IPS-20b (cell line): ENCODE data around the gene EIF4A3.

Experiments
- H3K27ac ChIP-seq: one replicate; pipeline ENCODE4 v1.5.1; 2013; ENCODE audit warnings: low read length
- H3K27me3 ChIP-seq: 2 replicates; pipeline ENCODE4 v1.6.1; 2013; ENCODE audit warnings: mild to moderate bottlenecking, low read length, inconsistent platforms; ENCODE audit not compliant: insufficient read depth
- H3K36me3 ChIP-seq: 2 replicates; pipeline ENCODE4 v1.6.1; 2013; ENCODE audit warnings: low read depth, mild to moderate bottlenecking, inconsistent platforms, low read length, moderate library complexity; ENCODE audit not compliant: insufficient read depth
- H3K4me1 ChIP-seq: 2 replicates; pipeline ENCODE4 v1.6.1; 2013; ENCODE audit warnings: mild to moderate bottlenecking, control low read depth, inconsistent platforms, low read length, moderate library complexity; ENCODE audit not compliant: insufficient read depth
- H3K4me3 ChIP-seq: 2 replicates; pipeline ENCODE4 v1.5.1; 2013; ENCODE audit warnings: mild to moderate bottlenecking, low read length, inconsistent platforms
- H3K9ac ChIP-seq: 2 replicates; pipeline ENCODE4 v1.6.1; 2013; ENCODE audit warnings: low read depth, mild to moderate bottlenecking, inconsistent platforms, low read length, moderate library complexity
- H3K9me3 ChIP-seq: 2 replicates; pipeline ENCODE4 v1.6.1; 2013; ENCODE audit warnings: mild to moderate bottlenecking, low read depth, low read length, inconsistent platforms; ENCODE audit not compliant: insufficient read depth

The EIF4A3 gene

DNA sequence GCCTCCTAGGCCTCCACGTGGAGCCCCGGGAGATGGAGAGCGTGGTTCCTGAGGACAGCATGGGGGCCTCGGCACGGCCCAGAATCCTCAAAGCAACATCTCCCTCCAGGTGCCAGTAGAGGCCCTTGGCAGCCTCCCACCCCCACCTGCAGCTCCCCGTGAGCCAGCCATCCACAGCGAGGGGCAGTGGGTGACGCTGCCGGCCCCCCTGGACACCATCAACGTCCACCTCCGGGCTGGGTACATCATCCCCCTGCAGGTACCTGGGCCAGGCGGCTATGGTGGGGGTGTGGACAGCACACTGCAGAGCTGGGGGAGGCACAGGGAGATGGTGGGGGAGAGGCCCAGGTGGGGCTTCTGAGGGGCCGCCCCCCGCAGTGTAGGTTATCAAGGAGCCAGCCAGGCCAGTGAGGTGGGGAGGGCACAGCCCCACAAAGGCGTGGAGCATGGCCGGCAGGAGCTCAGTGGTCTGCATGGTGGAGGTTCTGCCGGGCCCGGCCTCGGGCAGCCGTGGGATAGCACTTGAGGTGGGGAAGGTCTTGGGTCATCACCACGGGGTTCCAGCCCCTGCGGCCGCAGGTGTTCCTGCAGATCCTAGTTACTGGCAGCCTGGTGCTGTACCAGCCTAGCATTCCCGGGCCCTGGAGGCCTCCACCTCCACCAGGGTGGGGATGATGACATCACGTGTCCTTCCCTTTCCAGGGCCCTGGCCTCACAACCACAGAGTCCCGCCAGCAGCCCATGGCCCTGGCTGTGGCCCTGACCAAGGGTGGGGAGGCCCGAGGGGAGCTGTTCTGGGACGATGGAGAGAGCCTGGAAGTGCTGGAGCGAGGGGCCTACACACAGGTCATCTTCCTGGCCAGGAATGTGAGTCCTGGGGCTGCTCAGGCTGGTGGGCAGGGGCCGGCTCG lies 29.2 kb downstream of the EIF4A3 start:
- no peaks in the 10 kb centered on the region for H3K9me3 ChIP-seq
- no peaks in the 10 kb centered on the region for H3K27me3 ChIP-seq
- no peak overlapping the region for H3K9ac ChIP-seq
- H3K4me3 ChIP-seq: no peak overlapping the region
- H3K36me3 ChIP-seq: 0 out of 2 replicates have a peak, but pooled peaks cover 3% of the 10 kb centered on the region
- H3K27ac ChIP-seq: no peak overlapping the region
- peaks cover 7% of the 10 kb centered on the region; the same call in 1 of the 2 replicates for H3K4me1 ChIP-seq

DNA sequence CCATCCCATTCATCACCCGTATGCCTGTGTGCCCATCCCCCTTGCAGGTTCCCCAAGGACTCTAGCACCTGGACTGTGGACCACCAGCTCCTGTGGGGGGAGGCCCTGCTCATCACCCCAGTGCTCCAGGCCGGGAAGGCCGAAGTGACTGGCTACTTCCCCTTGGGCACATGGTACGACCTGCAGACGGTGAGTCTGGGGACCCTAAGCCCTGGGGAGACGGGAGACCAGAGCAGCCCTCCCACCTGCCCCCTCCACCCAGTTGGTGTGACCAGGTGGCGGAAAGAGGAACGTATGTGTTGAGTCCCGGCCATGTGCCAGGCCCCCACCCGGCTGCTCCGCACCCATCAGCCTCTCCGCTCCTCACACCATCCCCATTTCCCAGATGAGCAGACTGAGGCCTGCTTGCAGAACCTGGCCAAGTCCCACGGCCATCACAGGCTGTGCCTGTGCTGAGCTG lies 30.0 kb downstream of the EIF4A3 start:
- Histone ChIP-seq H3K4me1 (peaks cover 7% of the 10 kb centered on the region; the same call in 1 of the 2 replicates), H3K27me3 (no peaks in the 10 kb centered on the region), H3K36me3 (0 out of 2 replicates have a peak, but pooled peaks cover 3% of the 10 kb centered on the region), H3K4me3 (no peak overlapping the region), H3K27ac (no peak overlapping the region), H3K9me3 (no peaks in the 10 kb centered on the region), H3K9ac (no peak overlapping the region)

DNA sequence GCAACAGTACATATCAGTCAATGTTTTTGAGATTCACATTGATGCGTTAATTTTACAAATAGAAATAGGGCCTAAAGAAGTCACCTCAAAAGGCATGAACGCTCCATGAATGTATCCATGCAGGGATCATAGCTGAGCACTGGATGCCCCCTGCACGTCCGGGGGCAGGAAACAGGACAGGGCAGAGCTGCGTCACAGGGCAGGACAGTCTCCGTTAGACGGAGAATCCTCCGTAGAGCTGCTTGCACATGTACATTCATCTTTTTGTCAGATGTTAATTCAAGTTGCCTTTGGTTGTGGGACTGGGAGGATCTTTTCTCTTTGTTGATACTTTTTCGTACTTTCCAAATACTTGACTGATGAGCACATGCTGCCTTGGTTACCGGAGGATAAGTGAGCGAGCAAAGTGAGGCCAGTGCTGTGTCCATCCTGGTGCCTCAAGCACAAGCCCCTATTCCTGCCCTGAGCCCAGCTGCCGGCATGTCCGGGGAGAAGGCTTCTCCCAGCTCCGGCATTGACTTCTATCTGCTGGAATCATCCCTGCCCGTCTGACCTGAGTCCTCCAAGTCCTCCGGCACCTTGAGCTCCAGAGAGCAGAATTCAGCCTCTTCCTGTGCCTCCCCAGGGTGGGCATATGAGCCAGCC lies 30.5 kb downstream of the EIF4A3 start:
- H3K4me1 ChIP-seq: peaks cover 7% of the 10 kb centered on the region; the same call in 1 of the 2 replicates

DNA sequence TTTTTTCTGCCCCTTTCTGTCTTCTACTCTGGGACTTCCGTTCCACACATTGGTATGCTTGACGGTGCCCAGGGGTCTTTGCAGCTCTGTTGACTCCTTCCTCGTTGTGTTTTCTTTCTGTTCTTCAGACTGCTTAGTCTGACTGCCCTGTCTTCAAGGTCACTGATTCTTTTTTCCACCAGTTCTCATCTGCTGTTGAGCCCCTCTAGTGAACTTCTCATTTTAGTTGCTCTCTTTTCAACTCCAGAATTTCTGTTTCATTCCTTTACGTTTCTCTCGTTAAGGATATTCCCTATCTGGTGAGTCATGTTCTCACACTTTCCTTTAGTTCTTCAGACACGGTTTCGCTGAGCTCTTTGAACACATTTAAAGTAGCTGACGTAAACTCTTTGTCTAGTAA lies 31.8 kb downstream of the EIF4A3 start:
- no peak overlapping the region for H3K9ac ChIP-seq
- peaks cover 7% of the 10 kb centered on the region; the same call in 1 of the 2 replicates for H3K4me1 ChIP-seq
- no peak overlapping the region for H3K27ac ChIP-seq
- H3K27me3 ChIP-seq: no peaks in the 10 kb centered on the region
- 0 out of 2 replicates have a peak, but pooled peaks cover 3% of the 10 kb centered on the region for H3K36me3 ChIP-seq
- H3K9me3 ChIP-seq: no peaks in the 10 kb centered on the region
- H3K4me3 ChIP-seq: no peak overlapping the region

More for the DNA sequence above, 30.5 kb downstream of the EIF4A3 start:
- 0 out of 2 replicates have a peak, but pooled peaks cover 3% of the 10 kb centered on the region for H3K36me3 ChIP-seq
- H3K27ac ChIP-seq: no peak overlapping the region
- no peaks in the 10 kb centered on the region for H3K27me3 ChIP-seq
- H3K9me3 ChIP-seq: no peaks in the 10 kb centered on the region
- H3K9ac ChIP-seq: no peak overlapping the region
- no peak overlapping the region for H3K4me3 ChIP-seq

DNA sequence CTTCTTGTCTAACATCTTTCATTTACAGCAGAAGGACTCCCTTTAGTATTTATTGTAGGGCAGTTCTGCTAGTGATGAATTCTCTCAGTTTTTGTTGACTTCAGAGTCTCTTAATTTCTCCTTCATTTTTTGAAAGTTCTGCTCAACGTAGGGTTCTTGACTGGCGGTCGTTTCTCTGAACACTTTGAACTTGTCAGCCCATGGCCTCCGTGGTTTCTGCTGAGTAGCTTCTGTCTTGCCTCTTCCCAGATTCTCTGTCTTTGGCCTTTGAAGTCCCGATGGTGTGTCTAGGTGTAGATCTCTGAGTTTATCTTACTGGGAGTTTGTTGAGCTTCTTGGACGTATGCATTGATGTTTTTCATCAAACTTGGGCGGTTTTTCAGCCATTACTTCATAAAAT lies 32.2 kb downstream of the EIF4A3 start:
- no peak overlapping the region for H3K27ac ChIP-seq
- peaks cover 7% of the 10 kb centered on the region; the same call in 1 of the 2 replicates for H3K4me1 ChIP-seq
- H3K9ac ChIP-seq: no peak overlapping the region
- H3K9me3 ChIP-seq: no peaks in the 10 kb centered on the region
- no peaks in the 10 kb centered on the region for H3K27me3 ChIP-seq
- no peak overlapping the region for H3K4me3 ChIP-seq
- 0 out of 2 replicates have a peak, but pooled peaks cover 3% of the 10 kb centered on the region for H3K36me3 ChIP-seq

DNA sequence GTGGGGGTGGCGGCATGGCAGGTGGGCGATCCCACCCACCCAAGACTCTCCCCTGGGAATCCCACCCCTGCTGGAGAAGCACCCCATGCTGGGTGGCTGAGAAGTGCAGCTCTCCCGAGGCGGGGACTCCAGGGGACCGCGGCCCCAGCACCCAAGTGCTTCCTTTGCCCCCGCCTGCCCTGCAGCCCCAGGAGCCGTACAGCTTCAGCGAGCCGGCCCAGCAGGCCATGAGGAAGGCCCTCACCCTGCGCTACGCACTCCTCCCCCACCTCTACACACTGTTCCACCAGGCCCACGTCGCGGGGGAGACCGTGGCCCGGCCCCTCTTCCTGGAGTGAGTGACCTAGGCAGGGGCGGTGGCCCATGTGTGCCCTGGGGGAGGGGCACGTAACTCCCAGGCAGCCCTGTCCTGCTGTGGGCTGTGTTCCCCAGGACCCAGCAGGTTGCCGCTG lies 33.9 kb downstream of the EIF4A3 start:
- Histone ChIP-seq H3K9me3 (no peaks in the 10 kb centered on the region), H3K4me1 (peaks cover 7% of the 10 kb centered on the region; the same call in 1 of the 2 replicates), H3K4me3 (no peak overlapping the region), H3K27me3 (no peaks in the 10 kb centered on the region), H3K36me3 (0 out of 2 replicates have a peak, but pooled peaks cover 3% of the 10 kb centered on the region), H3K27ac (peak overlapping the region; percentile 47), H3K9ac (peak overlapping the region; percentile 48)

DNA sequence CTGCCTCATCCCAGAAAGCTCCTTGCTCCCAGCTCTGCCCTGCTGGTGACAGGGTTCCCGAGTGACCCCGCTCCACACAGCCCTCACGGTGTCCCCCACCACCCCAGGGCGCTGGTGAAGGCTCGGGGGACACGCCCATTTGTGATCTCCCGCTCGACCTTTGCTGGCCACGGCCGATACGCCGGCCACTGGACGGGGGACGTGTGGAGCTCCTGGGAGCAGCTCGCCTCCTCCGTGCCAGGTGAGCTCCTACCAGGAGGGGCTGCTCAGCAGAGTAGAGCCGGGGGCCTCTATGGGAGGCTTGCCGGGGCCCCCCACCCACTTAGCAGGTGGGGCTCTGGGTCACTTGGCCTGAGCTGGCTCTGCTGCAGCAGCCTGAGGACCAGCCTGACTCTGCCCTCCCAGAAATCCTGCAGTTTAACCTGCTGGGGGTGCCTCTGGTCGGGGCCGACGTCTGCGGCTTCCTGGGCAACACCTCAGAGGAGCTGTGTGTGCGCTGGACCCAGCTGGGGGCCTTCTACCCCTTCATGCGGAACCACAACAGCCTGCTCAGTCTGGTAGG lies 34.4 kb downstream of the EIF4A3 start:
- peaks cover 7% of the 10 kb centered on the region; the same call in 1 of the 2 replicates for H3K4me1 ChIP-seq
- H3K36me3 ChIP-seq: 0 out of 2 replicates have a peak, but pooled peaks cover 3% of the 10 kb centered on the region
- H3K27ac ChIP-seq: no peak overlapping the region
- H3K4me3 ChIP-seq: no peak overlapping the region
- H3K9me3 ChIP-seq: no peaks in the 10 kb centered on the region
- no peak overlapping the region for H3K9ac ChIP-seq
- no peaks in the 10 kb centered on the region for H3K27me3 ChIP-seq

DNA sequence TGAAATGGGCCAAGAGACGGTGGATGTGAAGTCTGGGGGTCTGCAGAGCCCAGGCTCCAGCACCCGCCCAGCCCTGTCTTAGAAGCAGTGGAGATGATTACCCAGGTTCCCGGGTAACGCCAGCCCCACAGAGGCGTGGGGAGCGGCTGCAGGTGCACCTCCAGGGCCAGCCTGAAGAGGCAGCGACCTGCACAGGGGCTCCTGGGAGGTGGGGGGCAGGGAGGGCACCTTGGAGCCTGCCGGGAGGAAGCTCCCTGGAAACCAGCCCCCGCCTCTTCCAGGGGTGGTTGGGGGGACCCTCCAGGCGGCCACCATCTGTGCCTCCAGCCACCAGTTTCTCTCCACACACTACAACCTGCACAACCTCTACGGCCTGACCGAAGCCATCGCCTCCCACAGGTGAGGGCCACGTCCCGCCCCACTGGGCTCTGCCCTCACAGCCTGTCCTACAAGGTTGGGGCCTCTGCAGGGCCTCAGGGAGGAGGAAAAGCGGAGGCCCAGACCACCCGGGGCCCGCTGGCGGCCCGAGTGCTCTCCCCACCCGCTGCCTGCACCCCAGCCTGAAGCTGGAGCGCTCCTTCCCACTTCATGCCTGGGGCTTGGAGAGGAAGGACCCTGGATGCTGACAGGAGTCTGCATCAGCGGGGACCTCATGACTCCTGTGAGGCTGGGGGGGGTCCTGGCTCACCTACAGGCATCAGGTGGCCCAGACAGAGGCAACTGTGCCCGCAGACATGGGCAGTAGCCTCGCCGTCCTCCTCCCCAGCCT lies 35.0 kb downstream of the EIF4A3 start:
- H3K36me3 ChIP-seq: 0 out of 2 replicates have a peak, but pooled peaks cover 3% of the 10 kb centered on the region
- no peak overlapping the region for H3K4me3 ChIP-seq
- H3K27me3 ChIP-seq: no peaks in the 10 kb centered on the region
- H3K9me3 ChIP-seq: no peaks in the 10 kb centered on the region
- no peak overlapping the region for H3K9ac ChIP-seq
- no peak overlapping the region for H3K27ac ChIP-seq
- H3K4me1 ChIP-seq: peaks cover 7% of the 10 kb centered on the region; the same call in 1 of the 2 replicates

DNA sequence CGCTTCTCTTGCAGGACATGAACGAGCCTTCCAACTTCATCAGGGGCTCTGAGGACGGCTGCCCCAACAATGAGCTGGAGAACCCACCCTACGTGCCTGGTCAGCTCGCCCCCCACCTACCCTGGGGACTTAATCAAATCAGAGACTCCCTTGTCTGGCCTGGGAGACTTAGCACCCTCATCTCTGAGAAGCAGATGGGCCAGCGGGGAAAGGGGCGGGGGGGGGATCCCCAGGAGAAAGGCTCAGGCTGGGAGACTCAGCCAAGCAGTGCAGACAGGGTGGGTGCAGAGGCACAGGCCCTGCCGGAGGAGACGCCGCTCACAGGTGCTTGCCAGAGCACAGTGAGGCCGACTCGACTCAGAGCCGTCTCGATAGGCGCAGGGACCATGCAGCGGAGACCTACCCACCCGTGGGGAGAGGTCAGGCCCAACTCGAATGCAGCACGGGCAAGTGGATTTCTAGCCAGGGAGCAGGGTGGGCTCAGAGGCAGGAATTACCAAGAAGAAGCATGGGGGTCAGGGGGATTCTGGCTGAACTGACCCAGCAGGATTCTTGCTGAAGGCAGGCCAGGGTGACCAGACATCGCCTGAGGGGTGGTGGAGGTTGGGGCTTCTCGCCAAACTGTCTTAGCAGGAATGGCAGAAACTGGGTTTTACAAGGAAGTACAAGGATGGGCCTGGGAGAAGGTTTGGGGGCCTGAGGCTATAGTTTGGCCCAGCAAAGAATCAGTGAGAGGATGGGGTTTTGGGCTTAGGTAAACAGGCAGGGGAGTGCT lies 35.8 kb downstream of the EIF4A3 start:
- Histone ChIP-seq H3K9ac (no peak overlapping the region), H3K27ac (no peak overlapping the region), H3K4me3 (no peak overlapping the region), H3K27me3 (no peaks in the 10 kb centered on the region), H3K36me3 (0 out of 2 replicates have a peak, but pooled peaks cover 3% of the 10 kb centered on the region), H3K9me3 (no peaks in the 10 kb centered on the region), H3K4me1 (peaks cover 7% of the 10 kb centered on the region; the same call in 1 of the 2 replicates)

DNA sequence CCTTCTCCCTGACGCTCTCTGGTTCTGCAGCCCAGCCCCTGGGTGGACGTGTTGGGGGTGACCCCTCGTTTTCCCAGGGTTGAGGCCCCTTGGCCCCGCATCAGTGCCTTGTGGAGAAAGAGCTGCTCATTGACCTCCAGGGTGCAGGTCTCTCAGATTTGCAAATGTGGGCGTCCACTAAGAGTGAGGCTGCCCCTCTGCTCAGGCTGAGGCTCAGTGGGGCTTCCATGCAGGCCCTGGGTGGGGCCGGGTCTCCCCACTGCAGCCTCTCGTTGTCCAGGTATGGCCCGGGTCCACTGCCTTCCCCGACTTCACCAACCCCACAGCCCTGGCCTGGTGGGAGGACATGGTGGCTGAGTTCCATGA lies 36.5 kb downstream of the EIF4A3 start:
- H3K27ac ChIP-seq: no peak overlapping the region
- no peak overlapping the region for H3K9ac ChIP-seq
- no peaks in the 10 kb centered on the region for H3K9me3 ChIP-seq
- no peak overlapping the region for H3K4me3 ChIP-seq
- H3K27me3 ChIP-seq: no peaks in the 10 kb centered on the region
- 0 out of 2 replicates have a peak, but pooled peaks cover 3% of the 10 kb centered on the region for H3K36me3 ChIP-seq
- H3K4me1 ChIP-seq: peaks cover 7% of the 10 kb centered on the region; the same call in 1 of the 2 replicates
